Measurements from ENCODE around the gene DUSP19. TPM values are rescaled to one million over a fixed set of nuclear protein-coding genes. Genes with fewer than 3 reads are reported as not detected.

DUSP19 gene
- total and polyA plus RNA-seq, 2 of the 13 experiments (the other 11 are each of a cell fraction or from before 2014, with no cell fraction given): 1.3 to 1.9 TPM

DNA sequence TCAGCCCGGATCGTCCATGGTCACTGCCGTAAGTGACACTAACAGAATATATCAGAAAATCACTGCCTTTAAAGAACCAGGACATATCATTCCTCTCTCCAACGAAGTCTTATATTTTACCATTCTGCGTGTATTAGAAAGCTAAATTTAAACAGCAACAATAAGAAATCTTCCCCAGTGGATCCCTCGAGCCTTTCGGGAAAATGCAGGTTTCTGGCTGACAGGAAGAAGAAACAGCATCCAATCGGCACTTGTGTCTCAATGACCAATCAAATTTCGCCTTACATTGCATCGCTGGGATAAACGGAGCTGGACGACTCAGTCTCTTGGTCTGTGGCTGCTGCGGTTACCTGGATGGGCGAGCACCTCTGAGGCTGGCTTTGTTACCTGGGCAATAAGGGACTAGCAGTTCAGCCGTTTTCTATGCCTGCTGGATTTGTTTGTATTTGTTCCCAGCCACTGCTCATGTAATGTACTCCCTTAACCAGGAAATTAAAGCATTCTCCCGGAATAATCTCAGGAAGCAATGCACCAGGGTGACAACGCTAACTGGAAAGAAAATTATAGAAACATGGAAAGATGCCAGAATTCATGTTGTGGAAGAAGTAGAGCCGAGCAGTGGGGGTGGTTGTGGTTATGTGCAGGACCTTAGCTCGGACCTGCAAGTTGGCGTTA is at the start of gene DUSP19 (continued):
- TF ChIP-seq ZNF563 (CRISPR knock-in tag; IDR thresholded peaks at IDR 0.05) (peak; percentile 42; the same call in 1 of the 2 replicates), FOXC1 (CRISPR knock-in tag; IDR thresholded peaks at IDR 0.05; ENCODE audit: borderline replicate concordance) (no peak), TOPORS (CRISPR knock-in tag; IDR thresholded peaks at IDR 0.05) (no peak), ZNF256 (CRISPR knock-in tag; conservative IDR thresholded peaks at IDR 0.05) (peak; percentile 73), RFXANK (CRISPR knock-in tag; IDR thresholded peaks at IDR 0.05) (0 out of 2 replicates have a peak, but pooled peaks have one; percentile 20), SYNCRIP (IDR thresholded peaks at IDR 0.05; ENCODE audit: insufficient read depth, low read depth, low read length) (no peak), KLF12 (CRISPR knock-in tag; IDR thresholded peaks at IDR 0.05; ENCODE audit: borderline replicate concordance) (peak; percentile 78; the same call in 1 of the 2 replicates), GMEB2 (CRISPR knock-in tag; IDR thresholded peaks at IDR 0.05; ENCODE audit: low read depth) (no peak), RFXAP (CRISPR knock-in tag; IDR thresholded peaks at IDR 0.05; ENCODE audit: borderline replicate concordance) (peak; percentile 83), ZNF567 (CRISPR knock-in tag; IDR thresholded peaks at IDR 0.05; ENCODE audit: borderline replicate concordance) (0 out of 2 replicates have a peak, but pooled peaks have one; percentile 28), ZNF629 (CRISPR knock-in tag; conservative IDR thresholded peaks at IDR 0.05) (no peak; the same call in 1 of the 2 replicates), BRCA1 (CRISPR knock-in tag; IDR thresholded peaks at IDR 0.05) (peak; percentile 78; the same call in 1 of the 2 replicates), SOX5 (CRISPR knock-in tag; IDR thresholded peaks at IDR 0.05; ENCODE audit: borderline replicate concordance) (no peak), TRIM24 (CRISPR knock-in tag; IDR thresholded peaks at IDR 0.05) (no peak), RBFOX2 (IDR thresholded peaks at IDR 0.05; ENCODE audit: low read depth, low read length) (peak; percentile 71), IKZF1 (IDR thresholded peaks at IDR 0.05) (no peak), ARID2 (CRISPR knock-in tag; IDR thresholded peaks at IDR 0.05; ENCODE audit: borderline replicate concordance) (peak; percentile 62), GLMP (CRISPR knock-in tag; IDR thresholded peaks at IDR 0.05; ENCODE audit: borderline replicate concordance) (no peak), PBX2 (CRISPR knock-in tag; IDR thresholded peaks at IDR 0.05) (0 out of 2 replicates have a peak, but pooled peaks have one; percentile 7), ZNF510 (CRISPR knock-in tag; IDR thresholded peaks at IDR 0.05; ENCODE audit: low read depth) (no peak), TFDP1 (CRISPR knock-in tag; IDR thresholded peaks at IDR 0.05; ENCODE audit: borderline replicate concordance) (no peak; the same call in 1 of the 2 replicates), ZNF724P (CRISPR knock-in tag; IDR thresholded peaks at IDR 0.05; ENCODE audit: borderline replicate concordance) (0 out of 2 replicates have a peak, but pooled peaks have one; percentile 39)
- TF ChIP-seq, protein P1, sequence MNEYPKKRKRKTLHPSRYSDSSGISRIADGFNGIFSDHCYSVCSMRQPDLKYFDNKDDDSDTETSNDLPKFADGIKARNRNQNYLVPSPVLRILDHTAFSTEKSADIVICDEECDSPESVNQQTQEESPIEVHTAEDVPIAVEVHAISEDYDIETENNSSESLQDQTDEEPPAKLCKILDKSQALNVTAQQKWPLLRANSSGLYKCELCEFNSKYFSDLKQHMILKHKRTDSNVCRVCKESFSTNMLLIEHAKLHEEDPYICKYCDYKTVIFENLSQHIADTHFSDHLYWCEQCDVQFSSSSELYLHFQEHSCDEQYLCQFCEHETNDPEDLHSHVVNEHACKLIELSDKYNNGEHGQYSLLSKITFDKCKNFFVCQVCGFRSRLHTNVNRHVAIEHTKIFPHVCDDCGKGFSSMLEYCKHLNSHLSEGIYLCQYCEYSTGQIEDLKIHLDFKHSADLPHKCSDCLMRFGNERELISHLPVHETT (CRISPR knock-in tag; conservative IDR thresholded peaks at IDR 0.05): no peak; the same call in 1 of the 2 replicates
